ENCODE data around the gene PLCXD3.

PLCXD3 gene

DNA sequence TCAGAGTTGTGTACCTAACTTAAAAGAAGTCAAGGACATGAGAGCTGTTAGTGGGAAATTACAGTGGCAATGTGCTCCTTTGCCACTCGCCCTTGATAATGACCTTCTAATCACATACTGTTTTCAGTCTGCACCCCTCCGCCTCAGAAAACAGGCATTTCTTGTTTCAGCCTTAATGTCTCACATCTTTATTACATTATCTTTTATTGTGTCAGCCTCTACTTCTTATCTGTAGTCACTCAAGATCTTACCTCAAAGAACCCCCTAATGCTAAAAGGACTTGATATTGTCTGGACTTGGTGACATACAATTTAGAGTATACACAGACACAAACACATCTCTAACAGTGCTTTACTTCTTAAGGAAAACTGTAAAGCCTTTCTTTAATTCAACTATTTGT, 97.9 kb downstream of the PLCXD3 start:
- DNase-seq = no peak

GRCh38 chr5:41410737-41411136, 99.7 kb downstream of the PLCXD3 start:
- DNase-seq = no peak

GRCh38 chr5:41410307-41410706, 100.1 kb downstream of the PLCXD3 start:
- no peak for DNase-seq

- no peak for DNase-seq
Measured at GRCh38 chr5:41408676-41409443, 101.5 kb downstream of the PLCXD3 start.

GRCh38 chr5:41406936-41407335, 103.5 kb downstream of the PLCXD3 start:
- DNase-seq = no peak

GRCh38 chr5:41406424-41406823, 104.0 kb downstream of the PLCXD3 start:
- DNase-seq = no peak

DNA sequence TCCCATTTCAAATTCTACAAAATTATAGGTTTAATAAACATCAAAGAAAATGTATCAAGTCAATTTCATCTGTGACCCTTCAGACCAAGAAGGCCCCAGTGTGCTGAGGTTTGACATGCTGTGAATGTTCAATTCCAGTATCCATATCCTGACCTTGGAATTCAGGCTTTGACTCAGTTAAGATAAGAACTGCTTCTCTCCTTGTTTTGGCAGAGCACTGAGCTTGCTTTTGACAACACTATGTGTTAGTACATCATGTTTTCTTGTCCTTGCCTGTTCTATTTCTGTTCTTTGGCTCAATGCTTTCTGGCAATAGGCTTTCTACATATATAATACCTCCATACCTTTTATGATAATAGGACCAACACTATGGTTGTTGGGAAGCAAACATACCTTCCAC, 105.6 kb downstream of the PLCXD3 start:
- no peak for DNase-seq

GRCh38 chr5:41403846-41404245, 106.6 kb downstream of the PLCXD3 start:
- DNase-seq = no peak

DNA sequence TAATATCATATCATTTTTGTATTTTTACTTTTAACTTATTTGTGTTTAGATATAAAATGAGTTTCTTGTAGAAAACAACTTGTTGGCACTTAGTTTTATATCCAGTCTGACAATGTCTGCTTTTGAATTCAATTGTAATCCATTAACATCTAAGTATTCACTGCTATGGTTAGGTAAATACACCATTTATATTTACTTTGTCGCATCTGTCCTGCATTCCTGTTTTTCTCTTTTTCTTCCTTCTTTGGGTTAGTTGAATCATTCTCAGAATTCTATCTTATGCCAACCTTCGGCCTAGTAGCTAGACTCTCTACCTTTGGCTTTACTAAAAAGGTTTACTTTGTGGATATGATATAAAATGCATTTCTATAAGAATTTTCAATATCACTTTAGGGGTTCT, 107.6 kb downstream of the PLCXD3 start:
- no peak for DNase-seq

DNA sequence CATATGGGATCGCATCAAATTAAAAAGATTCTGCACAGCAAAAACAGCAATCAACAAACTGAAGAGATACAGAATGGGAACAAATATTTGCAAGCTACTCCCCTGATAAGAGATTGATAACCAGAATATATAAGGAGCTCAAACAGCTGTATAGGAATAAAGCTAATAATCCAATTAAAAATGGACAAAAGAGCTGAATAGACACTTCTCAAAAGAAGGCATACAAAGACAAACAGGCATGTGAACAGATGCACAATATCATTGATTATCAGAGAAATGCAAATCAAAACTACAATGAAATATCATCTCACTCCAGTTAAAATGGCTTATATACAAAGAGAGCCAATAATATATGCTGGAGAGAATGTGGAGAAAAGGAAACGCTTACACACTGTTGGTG, 110.6 kb downstream of the PLCXD3 start:
- DNase-seq = no peak

GRCh38 chr5:41392016-41392415, 118.4 kb downstream of the PLCXD3 start:
- no peak for DNase-seq

DNA sequence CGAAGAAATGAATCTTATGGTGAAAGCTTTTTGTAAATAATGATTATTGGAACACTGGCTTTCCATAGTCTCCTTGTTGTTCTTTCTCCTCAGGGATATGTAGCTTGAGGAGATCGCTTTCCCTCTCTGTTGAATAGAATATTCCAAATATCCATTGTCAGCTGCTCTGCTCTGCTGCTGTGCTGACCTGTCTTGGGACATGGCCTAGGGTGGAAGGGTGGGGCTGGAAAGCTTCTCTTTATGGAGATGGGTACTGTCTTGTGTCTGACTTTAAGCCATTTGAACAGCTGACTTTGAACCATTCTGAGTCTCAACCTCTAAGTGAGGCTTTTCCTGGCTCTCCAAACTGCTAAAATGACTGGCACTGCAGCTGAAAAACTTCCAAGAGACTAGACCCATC, 135.8 kb downstream of the PLCXD3 start:
- DNase-seq = no peak

GRCh38 chr5:41373230-41373629, 137.2 kb downstream of the PLCXD3 start:
- no peak for DNase-seq

DNA sequence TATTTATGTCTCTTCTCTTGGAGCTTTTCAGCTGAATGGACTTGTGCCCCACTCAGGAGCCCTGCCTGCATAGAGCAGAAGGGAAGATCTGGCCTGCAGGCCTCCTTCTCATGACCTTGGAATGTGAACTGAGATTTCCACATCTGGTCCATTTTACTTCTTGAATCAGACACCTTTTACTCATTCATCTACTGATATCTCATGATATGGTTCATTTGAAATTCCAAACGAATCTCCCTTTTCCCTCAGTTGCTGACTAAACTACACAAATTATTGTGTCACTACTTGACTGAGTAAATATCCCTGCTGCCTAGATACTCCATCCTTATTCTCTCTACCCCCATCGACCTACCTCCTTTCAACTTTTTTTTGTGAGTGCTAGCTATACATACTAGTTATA, 138.7 kb downstream of the PLCXD3 start:
- no peak for DNase-seq

DNA sequence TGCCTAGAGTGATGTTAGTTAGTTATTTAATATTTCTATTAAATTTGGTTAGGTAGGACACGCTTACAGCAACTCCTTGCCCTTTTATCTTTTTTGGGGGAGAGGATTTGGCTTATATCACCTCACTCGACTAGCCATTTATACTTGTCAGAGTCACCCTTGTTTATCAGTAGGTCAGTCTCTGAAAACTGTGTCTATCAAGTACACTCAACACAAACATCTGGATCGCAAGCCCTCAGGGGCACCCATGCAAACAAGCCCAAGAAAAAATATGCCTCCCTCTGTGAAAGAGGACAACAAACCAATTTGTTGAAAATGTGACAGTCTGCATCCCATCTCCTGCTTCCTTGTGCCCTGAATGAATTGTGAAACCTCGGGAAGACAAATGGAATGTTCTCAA, 139.9 kb downstream of the PLCXD3 start:
- DNase-seq = no peak

GRCh38 chr5:41369799-41370198, 140.6 kb downstream of the PLCXD3 start:
- no peak for DNase-seq

- no peak for DNase-seq
Measured at GRCh38 chr5:41368158-41368557, 142.2 kb downstream of the PLCXD3 start.

DNA sequence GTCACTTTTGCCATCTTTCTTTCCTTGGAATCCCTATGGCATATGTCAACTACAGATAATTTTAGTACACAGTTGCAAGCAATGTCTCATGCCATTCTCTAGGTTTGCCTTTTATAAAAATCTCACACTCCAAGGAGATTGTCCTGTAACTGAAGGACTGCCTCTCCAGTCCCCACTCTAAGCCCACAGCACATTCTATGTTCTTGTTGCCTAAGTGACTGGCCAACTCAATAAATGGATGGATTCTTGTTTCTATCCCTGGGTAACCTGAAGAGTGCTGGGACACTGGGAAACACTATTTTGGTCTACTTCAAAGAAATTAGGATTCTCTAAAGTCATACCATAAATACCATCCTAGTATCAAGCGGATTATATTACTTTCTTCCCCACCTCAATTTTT, 145.0 kb downstream of the PLCXD3 start:
- no peak for DNase-seq

GRCh38 chr5:41364346-41364745, 146.1 kb downstream of the PLCXD3 start:
- no peak for DNase-seq

GRCh38 chr5:41363343-41363986, 146.9 kb downstream of the PLCXD3 start:
- DNase-seq = no peak

DNA sequence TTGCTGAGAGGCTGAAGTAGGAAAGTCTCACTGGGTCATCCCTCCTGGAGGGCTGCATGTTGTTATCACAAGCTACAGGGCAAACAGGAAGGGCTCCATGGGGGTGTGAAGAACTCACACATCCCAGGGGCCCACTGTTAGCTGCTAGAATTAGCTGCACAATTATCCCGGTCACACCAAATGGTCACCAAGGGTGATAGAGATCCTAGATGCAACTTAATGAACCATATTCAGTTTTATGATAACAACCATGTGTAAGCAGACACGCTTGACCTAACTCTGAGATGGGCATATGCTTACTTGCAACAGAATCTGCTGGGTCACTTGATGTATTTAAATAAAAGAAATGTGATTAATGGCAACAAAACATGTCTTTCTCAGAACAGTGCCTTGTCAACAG, 153.6 kb downstream of the PLCXD3 start:
- DNase-seq = no peak

DNA sequence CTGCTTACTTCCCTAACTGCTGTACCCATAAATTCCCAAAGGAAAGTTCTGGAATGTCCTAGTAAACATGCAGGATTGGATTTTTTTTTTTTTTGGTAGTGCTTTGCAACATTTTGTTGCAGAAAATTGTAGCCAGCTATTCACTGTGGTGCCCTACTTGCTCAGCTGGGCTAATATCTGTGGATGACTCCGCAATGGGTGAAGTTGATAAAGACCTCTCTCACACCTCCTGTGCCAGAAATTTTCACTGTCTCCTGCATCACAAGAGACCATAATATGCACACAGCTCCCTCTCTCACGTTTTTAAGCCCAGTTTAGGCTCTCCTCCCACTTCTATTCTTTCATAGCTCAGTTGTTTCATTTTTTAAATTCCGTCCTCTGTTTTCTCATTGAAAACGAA, 160.6 kb downstream of the PLCXD3 start:
- DNase-seq = no peak

- DNase-seq = no peak
Measured at GRCh38 chr5:41347569-41347968, 162.8 kb downstream of the PLCXD3 start.

DNA sequence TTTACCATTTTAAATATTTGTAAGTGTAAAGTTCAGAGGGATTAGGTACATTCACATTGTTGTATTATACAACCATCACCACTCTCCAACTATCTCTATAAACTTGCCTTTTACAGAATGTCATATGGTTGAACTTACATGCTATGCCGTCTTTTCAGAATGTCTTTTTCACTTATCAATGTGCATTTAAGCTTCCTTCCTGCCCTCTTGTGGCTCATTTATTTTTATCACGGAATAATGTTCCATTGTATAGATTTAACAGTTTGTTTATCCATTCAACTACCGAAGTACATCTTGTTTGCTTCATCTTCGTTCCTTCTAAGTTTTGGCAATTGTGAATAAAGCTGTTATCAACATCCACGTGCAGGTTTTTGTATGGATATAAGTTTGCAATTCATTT, 163.8 kb downstream of the PLCXD3 start:
- no peak for DNase-seq

- DNase-seq = no peak
Measured at GRCh38 chr5:41345295-41345694, 165.1 kb downstream of the PLCXD3 start.
